Measurements from ENCODE around the gene NEU3.
A peak's percentile ranks its signal among the peaks of the same experiment; 100 is the strongest.
"Not testable (repeated sequence)": the region's sequence is repeated elsewhere in the genome, so short reads cannot be mapped to it uniquely, and the experiment has no call there.

NEU3 gene

GRCh38 chr11:74984730-74985129, 4.0 kb upstream of the NEU3 start:
- DNase-seq (ENCODE audit: low spot score): no peak

DNA sequence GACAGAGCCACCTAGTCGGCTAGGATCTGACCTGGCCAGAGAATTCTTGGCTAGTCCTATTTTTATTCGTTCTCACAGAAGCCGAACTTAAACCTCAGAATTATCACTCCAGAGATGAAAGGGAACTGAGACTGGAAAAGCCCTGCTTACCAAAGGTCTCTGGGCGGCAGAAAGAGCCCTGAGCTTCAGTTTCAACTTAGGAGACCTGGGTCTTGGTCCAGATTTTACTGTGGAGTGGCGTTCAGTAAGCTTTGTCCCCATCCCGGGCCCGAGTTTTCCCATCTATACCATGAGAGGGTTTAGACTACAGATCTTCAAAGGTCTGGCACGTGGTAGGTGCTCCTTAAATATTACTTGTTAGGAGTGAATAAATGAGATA, 516 bp downstream of the NEU3 start:
- peak; percentile 23 for DNase-seq (ENCODE audit: low spot score)

GRCh38 chr11:74990150-74990549, 1.4 kb downstream of the NEU3 start:
- DNase-seq (ENCODE audit: low spot score): not testable (repeated sequence)

GRCh38 chr11:74990941-74991340, 2.2 kb downstream of the NEU3 start:
- no peak for DNase-seq (ENCODE audit: low spot score)

DNA sequence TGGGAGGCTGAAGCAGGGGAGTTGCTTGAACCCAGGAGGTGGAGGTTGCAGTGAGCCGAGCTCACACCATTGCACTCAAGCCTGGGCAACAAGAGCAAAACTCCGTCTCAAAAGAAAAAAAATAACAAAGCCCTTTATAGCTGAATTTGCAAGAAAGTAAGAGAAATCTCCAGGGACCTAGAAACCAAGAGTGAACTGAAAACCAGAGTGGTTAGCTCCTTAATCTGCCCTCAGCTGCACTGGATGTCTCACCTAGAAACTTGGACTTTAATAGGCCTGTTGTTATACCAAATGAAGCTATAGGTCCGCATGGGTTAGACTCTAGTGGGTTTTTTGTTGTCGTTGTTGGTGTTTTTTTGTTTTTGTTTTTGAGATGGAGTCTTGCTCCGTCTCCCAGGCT, 4.1 kb downstream of the NEU3 start:
- no peak for DNase-seq (ENCODE audit: low spot score)

DNA sequence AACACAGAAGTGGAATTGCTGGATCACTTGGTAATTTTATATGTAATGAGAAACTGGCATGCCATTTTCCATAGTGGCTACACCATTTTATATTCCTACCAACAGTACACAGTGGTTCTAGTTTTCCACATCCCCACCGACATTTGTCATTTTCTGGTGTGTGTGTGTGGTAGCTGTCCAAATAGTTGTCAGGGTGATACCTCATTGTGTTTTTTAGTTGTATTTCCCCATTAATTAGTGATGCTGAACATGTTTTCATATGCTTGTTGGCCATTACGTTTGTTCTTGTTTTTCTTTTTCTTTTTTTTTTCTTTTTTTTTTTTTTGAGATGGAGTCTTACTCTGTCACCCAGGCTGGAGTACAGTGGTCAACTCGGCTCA, 12.2 kb downstream of the NEU3 start:
- no peak for DNase-seq (ENCODE audit: low spot score)

GRCh38 chr11:75001686-75002085, 13.0 kb downstream of the NEU3 start:
- no peak for DNase-seq (ENCODE audit: low spot score)

- no peak for DNase-seq (ENCODE audit: low spot score)
These were observed 13.8 kb downstream of the NEU3 start for GRCh38 chr11:75002516-75002915.

DNA sequence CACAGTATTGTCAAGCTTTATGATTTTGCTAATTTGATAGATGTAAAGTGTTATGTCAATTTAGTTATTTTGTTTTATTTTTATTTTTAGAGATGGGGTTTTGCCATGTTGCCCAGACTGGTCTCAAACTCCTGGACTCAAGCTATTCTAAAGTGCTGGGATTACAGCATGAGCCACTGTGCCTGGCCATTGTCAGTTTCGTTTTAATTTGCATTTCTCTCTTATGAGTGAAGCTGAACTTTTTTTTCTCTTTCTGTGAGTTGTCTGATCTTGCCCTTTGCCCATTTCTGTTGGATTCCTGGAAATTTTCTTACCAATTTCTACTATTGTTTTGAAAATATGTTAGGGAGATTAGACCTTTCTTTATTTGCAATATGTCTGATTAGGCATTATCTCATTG, 15.5 kb downstream of the NEU3 start:
- no peak for DNase-seq (ENCODE audit: low spot score)

GRCh38 chr11:75011357-75011756, 22.6 kb downstream of the NEU3 start:
- no peak for DNase-seq (ENCODE audit: low spot score)

- no peak for DNase-seq (ENCODE audit: low spot score)
These were observed 23.1 kb downstream of the NEU3 start for GRCh38 chr11:75011872-75012271.

GRCh38 chr11:75013051-75013450, 24.3 kb downstream of the NEU3 start:
- DNase-seq (ENCODE audit: low spot score): no peak

DNA sequence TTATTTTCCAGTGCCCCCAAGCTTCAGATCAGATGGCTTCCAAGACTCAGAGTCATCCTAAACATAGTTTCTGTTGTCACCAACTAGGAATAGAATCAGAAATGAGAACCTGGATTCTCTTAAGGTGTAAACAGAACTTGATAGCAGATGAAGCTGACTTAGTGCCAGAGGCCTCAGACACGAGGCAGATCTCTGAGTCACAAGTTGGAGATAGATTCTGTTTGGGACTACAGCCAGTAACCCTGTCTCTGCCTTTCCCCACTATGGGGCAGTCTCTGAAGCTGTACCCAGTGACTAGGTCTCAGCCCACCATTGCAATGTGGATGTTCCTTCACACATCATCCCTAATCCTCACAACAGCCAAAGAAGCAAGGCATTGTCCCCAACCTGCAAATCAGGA, 25.4 kb downstream of the NEU3 start:
- DNase-seq (ENCODE audit: low spot score): no peak

- not testable (repeated sequence) for DNase-seq (ENCODE audit: low spot score)
These were observed 30.5 kb downstream of the NEU3 start for GRCh38 chr11:75019200-75019599.

- not testable (repeated sequence) for DNase-seq (ENCODE audit: low spot score)
These were observed 31.6 kb downstream of the NEU3 start for GRCh38 chr11:75020328-75020727.

DNA sequence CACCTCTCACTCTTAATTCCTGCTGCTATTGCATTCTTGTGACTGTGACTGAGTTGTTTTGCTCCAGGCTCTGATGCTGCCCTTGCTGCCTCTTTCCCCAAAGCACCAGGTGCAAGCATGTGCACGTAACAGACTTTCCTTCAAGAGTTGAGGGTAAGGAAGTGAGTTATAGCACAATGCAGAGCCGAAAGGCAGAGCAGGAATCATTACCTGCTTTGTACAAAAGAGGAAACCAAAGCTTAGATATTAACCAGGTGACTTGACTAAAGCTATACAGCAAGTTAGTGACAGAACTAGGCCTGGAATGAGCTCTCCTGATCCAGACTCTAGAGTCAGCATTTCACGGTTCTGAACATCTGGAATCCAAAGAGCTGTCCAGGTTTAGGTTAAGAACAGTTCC, 33.6 kb downstream of the NEU3 start:
- DNase-seq (ENCODE audit: low spot score): no peak

- peak; percentile 65 for DNase-seq (ENCODE audit: low spot score)
These were observed 34.1 kb downstream of the NEU3 start for GRCh38 chr11:75022759-75023396.

- DNase-seq (ENCODE audit: low spot score): no peak
These were observed 34.8 kb downstream of the NEU3 start for GRCh38 chr11:75023446-75024067.

GRCh38 chr11:75024068-75024449, 35.3 kb downstream of the NEU3 start:
- DNase-seq (ENCODE audit: low spot score): no peak

- DNase-seq (ENCODE audit: low spot score): no peak
These were observed 36.1 kb downstream of the NEU3 start for GRCh38 chr11:75024764-75025211.

- DNase-seq (ENCODE audit: low spot score): no peak
These were observed 36.8 kb downstream of the NEU3 start for GRCh38 chr11:75025561-75025960.

GRCh38 chr11:75028321-75028720, 39.6 kb downstream of the NEU3 start:
- no peak for DNase-seq (ENCODE audit: low spot score)

DNA sequence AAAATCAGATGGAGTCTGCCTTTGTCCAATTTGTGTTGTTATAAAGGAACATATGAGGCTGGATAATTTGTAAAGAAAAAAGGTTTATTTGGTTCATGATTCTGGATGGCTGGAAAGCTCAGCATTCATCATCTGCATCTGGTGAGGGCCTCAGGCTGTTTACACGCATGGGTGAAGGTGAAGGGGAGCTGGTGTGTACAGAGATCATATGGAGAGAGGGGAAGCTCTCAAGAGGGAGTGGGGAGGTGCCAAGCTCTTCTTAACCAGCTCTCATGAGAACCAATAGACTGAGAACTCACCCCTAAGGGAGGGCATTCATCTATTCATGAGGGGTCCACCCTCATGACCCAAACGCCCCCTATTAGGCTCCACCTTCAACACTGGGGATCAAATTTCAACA, 40.0 kb downstream of the NEU3 start:
- DNase-seq (ENCODE audit: low spot score): no peak

Measured in HuH-7.5 (cell line).